NB4 (cell line): Measurements from ENCODE around the gene ENOX2.

Experiments
- DNase-seq: peaks from one replicate; pipeline ENCODE4 v3.0.0; 2010; ENCODE audit warnings: low read depth
- H3K4me3 ChIP-seq: one replicate; pipeline ENCODE4 v1.5.1; 2011; ENCODE audit warnings: mild to moderate bottlenecking, low read depth, low read length, moderate library complexity
- CTCF ChIP-seq: IDR thresholded peaks from one replicate; pipeline ENCODE4 v1.5.1; 2012; ENCODE audit warnings: low read depth, low read length
- MAX ChIP-seq: IDR thresholded peaks from 2 replicates; pipeline ENCODE4 v1.6.1; 2011; ENCODE audit warnings: low read depth, low read length
- MYC ChIP-seq: IDR thresholded peaks from 2 replicates; pipeline ENCODE4 v1.6.1; 2011; ENCODE audit warnings: low read depth, low read length
- POLR2A ChIP-seq: IDR thresholded peaks from 2 replicates; pipeline ENCODE4 v1.6.1; 2011; ENCODE audit warnings: mild to moderate bottlenecking; ENCODE audit not compliant: insufficient read length; ENCODE audit errors: extremely low read depth

Gene ENOX2

GRCh38 chrX:130769835-130770234, 133.2 kb downstream of the ENOX2 start:
- no peak for DNase-seq
- TF ChIP-seq MYC (no peak), POLR2A (no peak), MAX (no peak), CTCF (no peak)

GRCh38 chrX:130758072-130758471, 144.9 kb downstream of the ENOX2 start:
- TF ChIP-seq MYC = no peak
- DNase-seq = peak; percentile 28

More at GRCh38 chrX:130769835-130770234, 133.2 kb downstream of the ENOX2 start:
- H3K4me3 ChIP-seq = no peak overlapping the region

GRCh38 chrX:130756233-130756632, 146.8 kb downstream of the ENOX2 start:
- DNase-seq = no peak

More at GRCh38 chrX:130758072-130758471, 144.9 kb downstream of the ENOX2 start:
- no peak overlapping the region for H3K4me3 ChIP-seq

GRCh38 chrX:130754353-130754752, 148.7 kb downstream of the ENOX2 start:
- TF ChIP-seq MAX (no peak), POLR2A (no peak)

More at GRCh38 chrX:130756233-130756632, 146.8 kb downstream of the ENOX2 start:
- H3K4me3 ChIP-seq = no peak overlapping the region
- TF ChIP-seq MAX (no peak), CTCF (no peak), MYC (no peak), POLR2A (no peak)

GRCh38 chrX:130746709-130747342, 156.2 kb downstream of the ENOX2 start:
- no peak overlapping the region for H3K4me3 ChIP-seq
- no peak for TF ChIP-seq CTCF
- no peak for TF ChIP-seq MAX
- no peak for TF ChIP-seq MYC
- TF ChIP-seq POLR2A = no peak
- DNase-seq = no peak

More at GRCh38 chrX:130754353-130754752, 148.7 kb downstream of the ENOX2 start:
- no peak overlapping the region for H3K4me3 ChIP-seq
- DNase-seq = no peak

GRCh38 chrX:130746077-130746476, 156.9 kb downstream of the ENOX2 start:
- no peak for TF ChIP-seq MYC
- no peak for TF ChIP-seq MAX
- TF ChIP-seq POLR2A = no peak
- TF ChIP-seq CTCF = no peak
- no peak for DNase-seq
- H3K4me3 ChIP-seq = no peak overlapping the region
